ENCODE results near the gene RFPL4A.

DNA sequence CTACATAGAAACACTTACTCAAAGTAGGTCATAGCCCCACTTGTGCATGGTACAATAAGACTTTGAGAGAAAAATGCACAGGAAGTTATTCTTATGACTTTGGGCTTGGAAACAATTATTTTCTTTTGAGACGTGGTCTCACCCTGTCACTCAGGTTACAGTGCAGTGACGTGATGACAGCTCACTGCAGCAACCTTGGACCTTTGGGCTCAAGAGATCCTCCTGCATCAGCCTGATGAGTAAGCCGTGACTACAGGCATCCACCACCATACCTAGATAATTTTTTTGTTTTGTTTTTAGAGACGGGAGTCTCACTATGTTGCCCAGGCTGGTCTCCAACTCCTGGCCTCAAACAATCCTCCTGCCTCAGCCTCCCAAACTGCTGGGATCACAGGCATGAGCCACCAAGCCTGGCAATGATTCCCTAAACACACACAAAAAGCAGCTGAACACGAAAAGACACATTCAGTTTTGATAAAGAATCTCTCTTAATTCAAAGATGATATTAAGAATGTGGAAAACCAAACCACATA, 38.6 kb upstream of the RFPL4A start:
- TF ChIP-seq, protein P1, sequence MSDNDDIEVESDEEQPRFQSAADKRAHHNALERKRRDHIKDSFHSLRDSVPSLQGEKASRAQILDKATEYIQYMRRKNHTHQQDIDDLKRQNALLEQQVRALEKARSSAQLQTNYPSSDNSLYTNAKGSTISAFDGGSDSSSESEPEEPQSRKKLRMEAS (IDR thresholded peaks at IDR 0.05): no peak
- TF ChIP-seq, protein P2, sequence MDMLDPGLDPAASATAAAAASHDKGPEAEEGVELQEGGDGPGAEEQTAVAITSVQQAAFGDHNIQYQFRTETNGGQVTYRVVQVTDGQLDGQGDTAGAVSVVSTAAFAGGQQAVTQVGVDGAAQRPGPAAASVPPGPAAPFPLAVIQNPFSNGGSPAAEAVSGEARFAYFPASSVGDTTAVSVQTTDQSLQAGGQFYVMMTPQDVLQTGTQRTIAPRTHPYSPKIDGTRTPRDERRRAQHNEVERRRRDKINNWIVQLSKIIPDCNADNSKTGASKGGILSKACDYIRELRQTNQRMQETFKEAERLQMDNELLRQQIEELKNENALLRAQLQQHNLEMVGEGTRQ (IDR thresholded peaks at IDR 0.05; ENCODE audit: low read length): no peak
- no peak for TF ChIP-seq KDM4A (IDR thresholded peaks at IDR 0.05; ENCODE audit: low read depth, low read length, severe bottlenecking)
- TF ChIP-seq, protein P3, sequence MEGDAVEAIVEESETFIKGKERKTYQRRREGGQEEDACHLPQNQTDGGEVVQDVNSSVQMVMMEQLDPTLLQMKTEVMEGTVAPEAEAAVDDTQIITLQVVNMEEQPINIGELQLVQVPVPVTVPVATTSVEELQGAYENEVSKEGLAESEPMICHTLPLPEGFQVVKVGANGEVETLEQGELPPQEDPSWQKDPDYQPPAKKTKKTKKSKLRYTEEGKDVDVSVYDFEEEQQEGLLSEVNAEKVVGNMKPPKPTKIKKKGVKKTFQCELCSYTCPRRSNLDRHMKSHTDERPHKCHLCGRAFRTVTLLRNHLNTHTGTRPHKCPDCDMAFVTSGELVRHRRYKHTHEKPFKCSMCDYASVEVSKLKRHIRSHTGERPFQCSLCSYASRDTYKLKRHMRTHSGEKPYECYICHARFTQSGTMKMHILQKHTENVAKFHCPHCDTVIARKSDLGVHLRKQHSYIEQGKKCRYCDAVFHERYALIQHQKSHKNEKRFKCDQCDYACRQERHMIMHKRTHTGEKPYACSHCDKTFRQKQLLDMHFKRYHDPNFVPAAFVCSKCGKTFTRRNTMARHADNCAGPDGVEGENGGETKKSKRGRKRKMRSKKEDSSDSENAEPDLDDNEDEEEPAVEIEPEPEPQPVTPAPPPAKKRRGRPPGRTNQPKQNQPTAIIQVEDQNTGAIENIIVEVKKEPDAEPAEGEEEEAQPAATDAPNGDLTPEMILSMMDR (IDR thresholded peaks at IDR 0.05; ENCODE audit: control extremely low read depth in 1 of 3, insufficient read depth in 1 of 3, low read depth in 1 of 3, low read length in 3 of 3): no peak
- TF ChIP-seq CHD2 (IDR thresholded peaks at IDR 0.05; ENCODE audit: low read length): no peak
- TF ChIP-seq RXRA (IDR thresholded peaks at IDR 0.05; ENCODE audit: insufficient read depth, low read depth, low read length): no peak
- no peak for TF ChIP-seq POLR2AphosphoS5 (IDR thresholded peaks at IDR 0.05; ENCODE audit: low read depth, low read length)
- no peak for TF ChIP-seq ZNF274 (IDR thresholded peaks at IDR 0.05; ENCODE audit: borderline replicate concordance, extremely low read depth, low read length)
- TF ChIP-seq KDM5A (IDR thresholded peaks at IDR 0.05; ENCODE audit: low read length): no peak
- no peak for TF ChIP-seq CEBPB (IDR thresholded peaks at IDR 0.05; ENCODE audit: low read depth, low read length)
- TF ChIP-seq EZH2 (IDR thresholded peaks at IDR 0.05; ENCODE audit: low read depth, low read length, severe bottlenecking): no peak

All from H1 (cell line).